GM12873 (cell line): ENCODE results near the gene PRMT7.

ENCODE experiments used
- CTCF ChIP-seq: IDR thresholded peaks from 2 replicates; pipeline ENCODE4 v1.5.1; 2012; ENCODE audit warnings: low read depth, mild to moderate bottlenecking, moderate library complexity, low read length, control low read depth; ENCODE audit not compliant: insufficient read depth; ENCODE audit errors: missing control alignments

Gene PRMT7

GRCh38 chr16:68269793-68270192, 41.0 kb upstream of the PRMT7 start:
- TF ChIP-seq CTCF: no peak

- no peak for TF ChIP-seq CTCF
Observed at GRCh38 chr16:68270353-68270752, 40.5 kb upstream of the PRMT7 start.

- no peak for TF ChIP-seq CTCF
Observed at GRCh38 chr16:68272507-68273209, 38.2 kb upstream of the PRMT7 start.

- TF ChIP-seq CTCF: no peak
Observed at GRCh38 chr16:68273459-68273858, 37.4 kb upstream of the PRMT7 start.

- TF ChIP-seq CTCF: no peak
Observed at GRCh38 chr16:68273896-68274295, 36.9 kb upstream of the PRMT7 start.

- no peak for TF ChIP-seq CTCF
Observed at GRCh38 chr16:68274441-68274840, 36.4 kb upstream of the PRMT7 start.

- TF ChIP-seq CTCF: no peak
Observed at GRCh38 chr16:68275611-68276191, 35.1 kb upstream of the PRMT7 start.
